B cell (primary cell): ENCODE measurements around the gene CLSTN2. TPM values are rescaled to one million over a fixed set of nuclear protein-coding genes. Genes with fewer than 3 reads are reported as not detected.

Experiments
- ATAC-seq: fragments of 200-7000 bp; cut with Tn5 transposase; one replicate; pipeline ENCODE4 v1.10.0; 2021; ENCODE audit warnings: low read depth, mild to moderate bottlenecking, moderate number of reproducible peaks, moderate library complexity
- CTCF ChIA-PET: fragments of 350-600 bp; sonication (Branson Sonifier 250); formaldehyde crosslinking; loops from one replicate; lab custom pipeline; 2021; ENCODE audit warnings: antibody characterized with exemption, inconsistent platforms; lab: Charles Lee
- POLR2A ChIA-PET: fragments of 350-600 bp; sonication (Branson Sonifier 250); formaldehyde crosslinking; loops from one replicate; lab custom pipeline; 2021; ENCODE audit warnings: antibody characterized with exemption; lab: Charles Lee
- DNase-seq: peaks from one replicate; pipeline ENCODE4 v3.0.0; 2013
- H2AFZ ChIP-seq: 2 replicates; pipeline ENCODE4 v1.6.1; 2012; ENCODE audit warnings: mild to moderate bottlenecking, low read depth, low read length; ENCODE audit not compliant: insufficient read depth, poor library complexity, severe bottlenecking
- H3K27ac ChIP-seq, 2 donors: 1 replicate in 1 of 2; 2 replicates in 1 of 2; pipeline ENCODE4 v1.5.1; 2012 to 2013; ENCODE audit warnings: low read length in 2 of 2, mild to moderate bottlenecking in 2 of 2, moderate library complexity in 1 of 2
- H3K27me3 ChIP-seq, 4 experiments: fragments of 200-600 bp in 1 of 4; sonication (generic) in 1 of 4; replicated peaks in 1 of 4; 1 replicate in 2 of 4; 2 replicates in 2 of 4; pipeline versions ENCODE4 v1.6.1 to v1.7.0; 2013 to 2016; ENCODE audit warnings: low read length in 3 of 4, mild to moderate bottlenecking in 2 of 4, mixed read lengths in 1 of 4, moderate library complexity in 1 of 4; ENCODE audit not compliant: insufficient read depth in 4 of 4, control insufficient read depth in 3 of 4; ENCODE audit errors: control extremely low read depth in 1 of 4
- H3K36me3 ChIP-seq, 2 experiments: replicated peaks in 1 of 2; 1 replicate in 1 of 2; 2 replicates in 1 of 2; pipeline versions ENCODE4 v1.6.1 to v1.7.1; 2013; ENCODE audit warnings: low read length in 1 of 2; ENCODE audit not compliant: insufficient read depth in 2 of 2, control insufficient read depth in 1 of 2; ENCODE audit errors: control extremely low read depth in 1 of 2, extremely low read depth in 1 of 2
- H3K4me1 ChIP-seq, 2 donors: fragments of 200-600 bp in 1 of 2; sonication (generic) in 1 of 2; 1 replicate in 1 of 2; 2 replicates in 1 of 2; pipeline versions ENCODE4 v1.5.1 to v1.6.1; 2013 to 2017; ENCODE audit warnings: low read length in 2 of 2; ENCODE audit not compliant: control insufficient read depth in 2 of 2, insufficient read depth in 2 of 2
- H3K4me2 ChIP-seq: replicated peaks from 2 replicates; pipeline ENCODE3; 2012; ENCODE audit warnings: mild to moderate bottlenecking, low read depth, low read length; ENCODE audit not compliant: poor library complexity, severe bottlenecking
- H3K4me3 ChIP-seq, 5 experiments: fragments of 200-600 bp in 1 of 5; sonication (generic) in 1 of 5; 1 replicate in 3 of 5; 2 replicates in 2 of 5; pipeline versions ENCODE4 v1.5.1 to v1.7.0; 2011 to 2016; ENCODE audit warnings: low read length in 4 of 5, mild to moderate bottlenecking in 4 of 5, low read depth in 2 of 5, control low read depth in 1 of 5, moderate library complexity in 1 of 5; ENCODE audit not compliant: insufficient read depth in 1 of 5; ENCODE audit errors: control extremely low read depth in 1 of 5, extremely low read depth in 1 of 5
- H3K79me2 ChIP-seq: fragments of 200-600 bp; sonication (generic); one replicate; pipeline ENCODE4 v1.6.0; 2016; ENCODE audit warnings: low read length; ENCODE audit not compliant: control insufficient read depth, insufficient read depth
- H3K9ac ChIP-seq: fragments of 200-600 bp; sonication (generic); 2 replicates; pipeline ENCODE4 v1.6.1; 2017; ENCODE audit warnings: mild to moderate bottlenecking, low read length, moderate library complexity
- H3K9me3 ChIP-seq, 3 donors: one replicate each; pipeline versions ENCODE4 v1.6.1 to v1.7.1; 2013; ENCODE audit warnings: low read length in 2 of 3; ENCODE audit not compliant: control insufficient read depth in 2 of 3, insufficient read depth in 1 of 3; ENCODE audit errors: control extremely low read depth in 1 of 3
- H4K20me1 ChIP-seq: 2 replicates; pipeline ENCODE4 v1.6.0; 2012; ENCODE audit warnings: mild to moderate bottlenecking, low read length; ENCODE audit not compliant: insufficient read depth, control insufficient read depth, poor library complexity, severe bottlenecking
- H3K27ac Mint-ChIP-seq: one replicate; pipeline ENCODE4 v1.8.0; 2021; ENCODE audit warnings: mixed read lengths
- H3K27me3 Mint-ChIP-seq: one replicate; pipeline ENCODE4 v1.8.0; 2021; ENCODE audit warnings: mixed read lengths
- H3K4me1 Mint-ChIP-seq: one replicate; pipeline ENCODE4 v1.8.0; 2021; ENCODE audit warnings: mixed read lengths
- H3K4me3 Mint-ChIP-seq: one replicate; pipeline ENCODE4 v1.8.0; 2021; ENCODE audit warnings: mixed read lengths
- H3K9me3 Mint-ChIP-seq: one replicate; pipeline ENCODE4 v1.8.0; 2022; ENCODE audit warnings: mixed read lengths; ENCODE audit not compliant: insufficient read depth
- CTCF ChIP-seq: fragments of 200-600 bp; IDR thresholded peaks from one replicate; pipeline ENCODE4 v1.8.0; 2022; ENCODE audit warnings: antibody characterized with exemption, mild to moderate bottlenecking
- EZH2 ChIP-seq: IDR thresholded peaks from 2 replicates; pipeline ENCODE4 v1.6.1; 2012; ENCODE audit warnings: borderline replicate concordance, low read depth, mild to moderate bottlenecking, moderate library complexity, low read length; ENCODE audit not compliant: insufficient read depth, poor library complexity, severe bottlenecking
- WGBS: methylation state at CpG from one replicate; pipeline ENCODE4 v1.1.5; 2013; ENCODE audit warnings: missing lambda C conversion rate; ENCODE audit not compliant: insufficient coverage; 5-methylcytosine and 5-hydroxymethylcytosine counted together
- intact Hi-C: fragments of 100-400 bp; cut with micrococcal nuclease; formaldehyde crosslinking; loops from one replicate; pipeline ENCODE4 v1.10.0; 2022
- polyA plus RNA-seq: library from polyadenylated mRNA; depleted of rRNA; stranded (reverse); fragments of >200 nt; gene quantifications from 2 replicates; pipeline ENCODE4 v1.2.3, GENCODE V29; 2012
- total RNA-seq, 2 donors: library from RNA; stranded (reverse); fragments of 120-200 nt in 1 of 2; gene quantifications; 1 replicate in 1 of 2; 2 replicates in 1 of 2; pipeline versions ENCODE4 v1.2.3 to v1.2.4, GENCODE V29; 2013 to 2022

CLSTN2 gene
- total and polyA plus RNA-seq, 2 donors (not counting 1 experiment from before 2014, with no cell fraction given) = not detected

DNA sequence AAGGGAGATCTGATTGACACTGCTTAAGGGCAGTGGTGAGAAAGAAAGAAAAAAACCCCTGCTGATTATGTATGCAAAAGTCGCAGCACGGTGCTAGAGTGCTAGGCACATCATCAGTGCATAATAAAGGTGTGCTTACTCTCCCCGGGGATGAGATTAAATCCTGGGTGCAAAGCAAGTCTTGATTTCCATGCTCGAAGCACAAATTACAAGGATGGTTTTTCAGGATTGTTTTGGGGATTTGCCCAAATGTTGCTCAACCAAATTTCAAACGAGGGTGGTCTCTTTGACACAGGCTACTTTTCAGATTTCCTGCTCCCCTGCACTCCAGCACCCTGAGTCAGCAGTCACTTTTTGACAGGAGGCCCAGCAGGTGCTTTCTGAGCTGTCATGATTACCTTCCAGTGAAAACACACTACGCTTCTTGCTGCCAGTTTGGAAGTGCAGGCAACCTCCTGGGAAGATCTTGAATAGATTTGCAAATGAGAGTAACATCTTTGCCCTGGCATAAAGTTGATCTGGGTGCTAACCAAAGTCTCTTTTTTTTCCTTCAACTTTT, 575.4 kb downstream of the CLSTN2 start:
- POLR2A ChIA-PET = no interaction called here

More for the DNA sequence above, 575.4 kb downstream of the CLSTN2 start:
- H3K4me3 ChIP-seq = no peak overlapping the region
- no peak overlapping the region for H3K4me2 ChIP-seq
- Mint-ChIP-seq H3K9me3 (no peaks in the 10 kb centered on the region), H3K4me3 (no peak overlapping the region), H3K4me1 (no peaks in the 10 kb centered on the region), H3K27ac (no peak overlapping the region), H3K27me3 (peaks cover 14% of the 10 kb centered on the region)
- CTCF ChIA-PET = no interaction called here
- H2AFZ ChIP-seq = no peak overlapping the region
- no peaks in the 10 kb centered on the region for H3K79me2 ChIP-seq
- ATAC-seq (no peak), DNase-seq (no peak)
- H4K20me1 ChIP-seq = no peaks in the 10 kb centered on the region
- H3K27ac ChIP-seq = no peak overlapping the region
- intact Hi-C loops = no loop called here
- no peaks in the 10 kb centered on the region for H3K36me3 ChIP-seq
- 10% methylated on average over 5 of the region's 6 CpGs for WGBS
- TF ChIP-seq EZH2 (no peak), CTCF (no peak)
- H3K4me1 ChIP-seq = no peaks in the 10 kb centered on the region
- H3K27me3 ChIP-seq = no peaks in the 10 kb centered on the region
- no peaks in the 10 kb centered on the region for H3K9me3 ChIP-seq
- no peak overlapping the region for H3K9ac ChIP-seq
